Measurements from ENCODE around the gene KCND1. TPM values are rescaled to one million over a fixed set of nuclear protein-coding genes. Genes with fewer than 3 reads are reported as not detected.
"Not testable (repeated sequence)": the region's sequence is repeated elsewhere in the genome, so short reads cannot be mapped to it uniquely, and the experiment has no call there.

Gene KCND1
- polyA plus RNA-seq, 1 donor from 2014 or later = 3.7 TPM

GRCh38 chrX:48983081-48983480 lies 11.4 kb upstream of the KCND1 start:
- Histone ChIP-seq H3K9ac (ENCODE audit: low read length) (no peak overlapping the region), H3K27me3 (ENCODE audit: insufficient read depth, low read depth, low read length) (no peaks in the 10 kb centered on the region), H3K36me3 (ENCODE audit: insufficient read depth, low read length) (no peaks in the 10 kb centered on the region), H3K4me3 (ENCODE audit: low read length) (no peak overlapping the region), H2AFZ (ENCODE audit: low read depth, low read length) (no peak overlapping the region), H3K9me3 (ENCODE audit: low read length) (no peaks in the 10 kb centered on the region), H3K9me2 (ENCODE audit: insufficient read depth, low read length) (no peaks in the 10 kb centered on the region), H3K4me2 (ENCODE audit: low read length) (no peak overlapping the region), H3F3A (ENCODE audit: insufficient read depth, low read length, poor library complexity, severe bottlenecking) (no peaks in the 10 kb centered on the region), H4K20me1 (ENCODE audit: insufficient read depth) (no peaks in the 10 kb centered on the region), H3K79me2 (replicated peaks; ENCODE audit: insufficient read depth, low read length) (no peaks in the 10 kb centered on the region), H3K27ac (ENCODE audit: low read length) (no peak overlapping the region)
- TF ChIP-seq MXI1 (conservative IDR thresholded peaks at IDR 0.05; ENCODE audit: poor library complexity, severe bottlenecking) (no peak), RAD21 (conservative IDR thresholded peaks at IDR 0.05) (no peak), SMC3 (conservative IDR thresholded peaks at IDR 0.05; ENCODE audit: poor library complexity) (no peak), CTCF (IDR thresholded peaks at IDR 0.05; ENCODE audit: poor library complexity, severe bottlenecking) (no peak), TAF1 (IDR thresholded peaks at IDR 0.05; ENCODE audit: low read depth) (no peak), EZH2 (IDR thresholded peaks at IDR 0.05; ENCODE audit: borderline replicate concordance, insufficient read depth, low read length, poor library complexity, severe bottlenecking) (no peak), EP300 (conservative IDR thresholded peaks at IDR 0.05; ENCODE audit: poor library complexity, severe bottlenecking) (no peak), REST (IDR thresholded peaks at IDR 0.05; ENCODE audit: borderline replicate concordance) (no peak), POLR2AphosphoS5 (IDR thresholded peaks at IDR 0.05) (no peak)

GRCh38 chrX:48981178-48981577 lies 9.5 kb upstream of the KCND1 start:
- Histone ChIP-seq H3F3A (ENCODE audit: insufficient read depth, low read length, poor library complexity, severe bottlenecking) (no peaks in the 10 kb centered on the region), H3K27ac (ENCODE audit: low read length) (no peak overlapping the region), H3K9me3 (ENCODE audit: low read length) (no peaks in the 10 kb centered on the region), H4K20me1 (ENCODE audit: insufficient read depth) (no peaks in the 10 kb centered on the region), H3K9ac (ENCODE audit: low read length) (no peak overlapping the region), H3K27me3 (ENCODE audit: insufficient read depth, low read depth, low read length) (no peaks in the 10 kb centered on the region), H3K4me3 (ENCODE audit: low read length) (no peak overlapping the region), H2AFZ (ENCODE audit: low read depth, low read length) (no peak overlapping the region), H3K79me2 (replicated peaks; ENCODE audit: insufficient read depth, low read length) (no peaks in the 10 kb centered on the region), H3K4me2 (ENCODE audit: low read length) (no peak overlapping the region), H3K9me2 (ENCODE audit: insufficient read depth, low read length) (no peaks in the 10 kb centered on the region), H3K36me3 (ENCODE audit: insufficient read depth, low read length) (no peaks in the 10 kb centered on the region)
- TF ChIP-seq REST (IDR thresholded peaks at IDR 0.05; ENCODE audit: borderline replicate concordance) (no peak), CTCF (IDR thresholded peaks at IDR 0.05; ENCODE audit: poor library complexity, severe bottlenecking) (no peak), RAD21 (conservative IDR thresholded peaks at IDR 0.05) (no peak), SMC3 (conservative IDR thresholded peaks at IDR 0.05; ENCODE audit: poor library complexity) (no peak), MXI1 (conservative IDR thresholded peaks at IDR 0.05; ENCODE audit: poor library complexity, severe bottlenecking) (no peak), EZH2 (IDR thresholded peaks at IDR 0.05; ENCODE audit: borderline replicate concordance, insufficient read depth, low read length, poor library complexity, severe bottlenecking) (no peak), POLR2AphosphoS5 (IDR thresholded peaks at IDR 0.05) (no peak), EP300 (conservative IDR thresholded peaks at IDR 0.05; ENCODE audit: poor library complexity, severe bottlenecking) (no peak), TAF1 (IDR thresholded peaks at IDR 0.05; ENCODE audit: low read depth) (no peak)

- not testable (repeated sequence) for H3K27ac ChIP-seq (ENCODE audit: low read length); H3K9ac ChIP-seq (ENCODE audit: low read length); H4K20me1 ChIP-seq (ENCODE audit: insufficient read depth); H3K9me2 ChIP-seq (ENCODE audit: insufficient read depth, low read length); H3K4me2 ChIP-seq (ENCODE audit: low read length); H3K4me3 ChIP-seq (ENCODE audit: low read length); H3K27me3 ChIP-seq (ENCODE audit: insufficient read depth, low read depth, low read length); H3K36me3 ChIP-seq (ENCODE audit: insufficient read depth, low read length); H2AFZ ChIP-seq (ENCODE audit: low read depth, low read length); H3K79me2 ChIP-seq (replicated peaks; ENCODE audit: insufficient read depth, low read length); H3K9me3 ChIP-seq (ENCODE audit: low read length); H3F3A ChIP-seq (ENCODE audit: insufficient read depth, low read length, poor library complexity, severe bottlenecking)
Observed at GRCh38 chrX:48980341-48980740, 8.7 kb upstream of the KCND1 start.
